PC-9 (cell line): Measurements from ENCODE around the gene BBS9. TPM values are rescaled to one million over a fixed set of nuclear protein-coding genes. Genes with fewer than 3 reads are reported as not detected.

Experiments used
- BruUV-seq: library from RNA; stranded (reverse); fragments of 400-500 nt; replicated peaks from 2 replicates; lab custom pipeline; 2021; lab: Mats Ljungman, UMichigan
- CTCF ChIA-PET: fragments of 300-600 bp; sonication (Branson Sonifier 250); formaldehyde crosslinking; loops from one replicate; lab custom pipeline; 2022; ENCODE audit warnings: antibody characterized with exemption; lab: Charles Lee
- POLR2A ChIA-PET: fragments of 300-600 bp; sonication (Branson Sonifier 250); formaldehyde crosslinking; loops from one replicate; lab custom pipeline; 2022; ENCODE audit warnings: antibody characterized with exemption; ENCODE audit not compliant: unreplicated experiment; lab: Charles Lee
- DNase-seq, 2 experiments: peaks; one replicate each; pipeline versions ENCODE4 v3.0.0 to v3.0.0-alpha.2; 2015 to 2022; ENCODE audit warnings: mixed read lengths in 1 of 2
- H2AFZ ChIP-seq: fragments of 200-600 bp; sonication (generic); 2 replicates; pipeline ENCODE4 v1.8.1; 2017; ENCODE audit warnings: antibody characterized with exemption
- H3F3A ChIP-seq: fragments of 200-600 bp; sonication (generic); 2 replicates; pipeline ENCODE4 v1.8.1; 2017; ENCODE audit warnings: antibody characterized with exemption, mild to moderate bottlenecking, low read depth; ENCODE audit not compliant: insufficient read depth
- H3K27ac ChIP-seq: fragments of 200-600 bp; sonication (generic); 2 replicates; pipeline ENCODE4 v1.6.1; 2016; ENCODE audit warnings: mixed run types
- H3K27me3 ChIP-seq: fragments of 200-600 bp; sonication (generic); 2 replicates; pipeline ENCODE4 v1.6.1; 2016; ENCODE audit warnings: low read depth, mixed run types; ENCODE audit not compliant: insufficient read depth
- H3K36me3 ChIP-seq: fragments of 200-600 bp; sonication (generic); 2 replicates; pipeline ENCODE4 v1.6.1; 2016; ENCODE audit warnings: low read depth, mixed run types
- H3K4me1 ChIP-seq: fragments of 200-600 bp; sonication (generic); replicated peaks from 2 replicates; pipeline ENCODE4 v1.6.1; 2016; ENCODE audit warnings: mixed run types; ENCODE audit not compliant: insufficient read depth
- H3K4me2 ChIP-seq: fragments of 200-600 bp; sonication (generic); 2 replicates; pipeline ENCODE4 v1.6.1; 2017; ENCODE audit warnings: mixed run types
- H3K4me3 ChIP-seq: fragments of 200-600 bp; sonication (generic); 2 replicates; pipeline ENCODE4 v1.6.1; 2016; ENCODE audit warnings: mixed run types
- H3K79me2 ChIP-seq: fragments of 200-600 bp; sonication (generic); 2 replicates; pipeline ENCODE4 v1.6.1; 2017; ENCODE audit warnings: low read depth, mixed run types
- H3K9me2 ChIP-seq: fragments of 200-600 bp; sonication (generic); 2 replicates; pipeline ENCODE4 v1.8.1; 2017; ENCODE audit warnings: mild to moderate bottlenecking; ENCODE audit not compliant: insufficient read depth
- H3K9me3 ChIP-seq: fragments of 200-600 bp; sonication (generic); 2 replicates; pipeline ENCODE4 v1.8.1; 2016; ENCODE audit warnings: low read depth; ENCODE audit not compliant: insufficient read depth
- H4K20me1 ChIP-seq: fragments of 200-600 bp; sonication (generic); 2 replicates; pipeline ENCODE4 v1.8.1; 2017; ENCODE audit not compliant: insufficient read depth
- CTCF ChIP-seq: fragments of 200-600 bp; sonication (generic); conservative IDR thresholded peaks from 2 replicates; pipeline ENCODE4 v1.6.1; 2017; ENCODE audit warnings: mixed run types, antibody characterized with exemption, mild to moderate bottlenecking, moderate library complexity
- EZH2 ChIP-seq: fragments of 200-600 bp; sonication (generic); IDR thresholded peaks from 2 replicates; pipeline ENCODE4 v1.8.0; 2017; ENCODE audit warnings: antibody characterized with exemption, low read depth
- intact Hi-C: fragments of 100-400 bp; cut with micrococcal nuclease; formaldehyde crosslinking; loops from one replicate; pipeline ENCODE4 v1.10.0; 2022; ENCODE audit not compliant: unreplicated experiment
- total RNA-seq: library from RNA; stranded (reverse); gene quantifications from 2 replicates; pipeline ENCODE4 v1.2.3, GENCODE V29; 2021

BBS9 gene
- total RNA-seq, 1 experiment from 2014 or later: 12.4 TPM

- no peak overlapping the region for H3K4me2 ChIP-seq
- no peaks in the 10 kb centered on the region for H3K9me2 ChIP-seq
- no peaks in the 10 kb centered on the region for H4K20me1 ChIP-seq
- H3K9me3 ChIP-seq: no peaks in the 10 kb centered on the region
- DNase-seq: no peak
- H2AFZ ChIP-seq: no peak overlapping the region
- ChIA-PET CTCF (no interaction called here), POLR2A (no interaction called here)
- H3K79me2 ChIP-seq: no peaks in the 10 kb centered on the region
- TF ChIP-seq EZH2 (no peak), CTCF (no peak)
- no peaks in the 10 kb centered on the region for H3K36me3 ChIP-seq
- intact Hi-C loops: no loop called here
- H3K4me1 ChIP-seq: no peaks in the 10 kb centered on the region
- H3K4me3 ChIP-seq: no peak overlapping the region
- H3K27me3 ChIP-seq: no peaks in the 10 kb centered on the region
- H3K27ac ChIP-seq: no peak overlapping the region
- BruUV-seq: no TSS peak
- no peaks in the 10 kb centered on the region for H3F3A ChIP-seq
Measured at GRCh38 chr7:33494474-33494873, 365.1 kb downstream of the BBS9 start.

- ChIA-PET POLR2A (no interaction called here), CTCF (no interaction called here)
- Histone ChIP-seq H3K36me3 (no peaks in the 10 kb centered on the region), H3K4me2 (no peak overlapping the region), H3K9me3 (no peaks in the 10 kb centered on the region), H2AFZ (no peak overlapping the region), H3K4me3 (no peak overlapping the region), H3K79me2 (no peaks in the 10 kb centered on the region), H3K27ac (no peak overlapping the region), H4K20me1 (no peaks in the 10 kb centered on the region), H3K27me3 (no peaks in the 10 kb centered on the region), H3F3A (no peaks in the 10 kb centered on the region), H3K9me2 (no peaks in the 10 kb centered on the region), H3K4me1 (no peaks in the 10 kb centered on the region)
- DNase-seq: no peak
- BruUV-seq: no TSS peak
- intact Hi-C loops: no loop called here
- TF ChIP-seq CTCF (no peak), EZH2 (no peak)
Measured at GRCh38 chr7:33495207-33495606, 365.8 kb downstream of the BBS9 start.

- intact Hi-C loops: no loop called here
- Histone ChIP-seq H3K27ac (no peak overlapping the region), H3K4me2 (no peak overlapping the region), H3K9me2 (no peaks in the 10 kb centered on the region), H2AFZ (no peak overlapping the region), H3K27me3 (no peaks in the 10 kb centered on the region), H3K36me3 (no peaks in the 10 kb centered on the region), H3K79me2 (no peaks in the 10 kb centered on the region), H3F3A (no peaks in the 10 kb centered on the region), H4K20me1 (no peaks in the 10 kb centered on the region), H3K9me3 (no peaks in the 10 kb centered on the region), H3K4me1 (no peaks in the 10 kb centered on the region), H3K4me3 (no peak overlapping the region)
- TF ChIP-seq CTCF: no peak
- no peak for TF ChIP-seq EZH2
- ChIA-PET CTCF (no interaction called here), POLR2A (no interaction called here)
- DNase-seq: no peak
- no TSS peak for BruUV-seq
Measured at GRCh38 chr7:33497051-33497450, 367.7 kb downstream of the BBS9 start.
